Endothelial cell of umbilical vein (primary cell): ENCODE data around the gene STK32C. TPM values are rescaled to one million over a fixed set of nuclear protein-coding genes. Genes with fewer than 3 reads are reported as not detected.

Experiments used
- BruUV-seq: library from RNA; stranded (reverse); fragments of 400-500 nt; replicated peaks from 2 replicates; lab custom pipeline; 2021; lab: Mats Ljungman, UMichigan
- CTCF ChIA-PET: fragments of 300-600, 350-600 bp; sonication (Branson Sonifier 250); formaldehyde crosslinking; loops from one replicate; lab custom pipeline; 2021; ENCODE audit warnings: antibody characterized with exemption, inconsistent platforms; lab: Charles Lee
- POLR2A ChIA-PET: fragments of 300-600, 350-600 bp; sonication (Branson Sonifier 250); formaldehyde crosslinking; loops from one replicate; lab custom pipeline; 2021; ENCODE audit warnings: antibody characterized with exemption, inconsistent platforms; lab: Charles Lee
- DNase-seq: peaks from one replicate; pipeline ENCODE4 v3.0.0-alpha.2; 2011; ENCODE audit warnings: low read depth, low spot score
- FAIRE-seq: peaks from 2 replicates; lab custom pipeline; 2011; peaks lifted over from hg19 to GRCh38; lab: Jason Lieb, UNC
- H2AFZ ChIP-seq: 2 replicates; pipeline ENCODE4 v1.6.0; 2012; ENCODE audit warnings: low read depth, low read length, control low read depth, inconsistent platforms
- H3K27ac ChIP-seq: 2 replicates; pipeline ENCODE4 v1.5.1; 2011; ENCODE audit warnings: low read depth, mild to moderate bottlenecking, control low read depth, low read length, moderate library complexity; ENCODE audit not compliant: insufficient read depth
- H3K27me3 ChIP-seq, 2 experiments: 2 replicates each; pipeline versions ENCODE4 v1.6.0 to v1.6.1; 2011; ENCODE audit warnings: low read length in 2 of 2, mixed read lengths in 1 of 2; ENCODE audit not compliant: control insufficient read depth in 2 of 2, insufficient read depth in 2 of 2
- H3K36me3 ChIP-seq, 2 experiments: 2 replicates in 1 of 2; 3 replicates in 1 of 2; pipeline ENCODE4 v1.5.1; 2011; ENCODE audit warnings: low read length in 2 of 2, mild to moderate bottlenecking in 1 of 2, moderate library complexity in 1 of 2; ENCODE audit not compliant: control insufficient read depth in 2 of 2, insufficient read depth in 2 of 2; ENCODE audit errors: extremely low read depth in 1 of 2
- H3K4me1 ChIP-seq: 3 replicates; pipeline ENCODE4 v1.5.1; 2011; ENCODE audit warnings: mild to moderate bottlenecking, low read length; ENCODE audit not compliant: control insufficient read depth, insufficient read depth; ENCODE audit errors: extremely low read depth
- H3K4me2 ChIP-seq: 2 replicates; pipeline ENCODE4 v1.6.1; 2011; ENCODE audit warnings: low read length, control low read depth, mixed read lengths; ENCODE audit not compliant: insufficient read depth
- H3K4me3 ChIP-seq, 3 experiments: fragments of 200-600 bp in 1 of 3; sonication (generic), shearing (Covaris generic) in 1 of 3; replicated peaks in 1 of 3; 2 replicates each; pipeline ENCODE4 v1.5.1; 2011 to 2016; ENCODE audit warnings: control low read depth in 3 of 3, low read length in 3 of 3, mild to moderate bottlenecking in 2 of 3, inconsistent platforms in 1 of 3, low read depth in 1 of 3, moderate library complexity in 1 of 3; ENCODE audit not compliant: insufficient read depth in 1 of 3
- H3K79me2 ChIP-seq: 2 replicates; pipeline ENCODE4 v1.6.0; 2012; ENCODE audit warnings: low read length, inconsistent platforms; ENCODE audit not compliant: control insufficient read depth, insufficient read depth
- H3K9ac ChIP-seq: replicated peaks from 2 replicates; pipeline ENCODE3; 2011; ENCODE audit warnings: low read length, control low read depth; ENCODE audit not compliant: insufficient read depth; ENCODE audit errors: extremely low read depth
- H3K9me1 ChIP-seq: replicated peaks from 3 replicates; pipeline ENCODE4 v1.6.0; 2011; ENCODE audit warnings: mild to moderate bottlenecking, low read length; ENCODE audit not compliant: control insufficient read depth, insufficient read depth; ENCODE audit errors: extremely low read depth
- H3K9me3 ChIP-seq: replicated peaks from 2 replicates; pipeline ENCODE4 v1.5.1; 2012; ENCODE audit warnings: low read length, inconsistent platforms; ENCODE audit not compliant: control insufficient read depth, insufficient read depth
- H4K20me1 ChIP-seq: replicated peaks from 2 replicates; pipeline ENCODE3; 2011; ENCODE audit warnings: mild to moderate bottlenecking, low read length; ENCODE audit not compliant: control insufficient read depth, insufficient read depth; ENCODE audit errors: extremely low read depth
- CTCF ChIP-seq, 2 donors: IDR thresholded peaks; 1 replicate in 1 of 2; 2 replicates in 1 of 2; pipeline ENCODE4 v1.5.1; 2011; ENCODE audit warnings: low read length in 2 of 2, mild to moderate bottlenecking in 2 of 2, moderate library complexity in 2 of 2, control low read depth in 1 of 2, inconsistent platforms in 1 of 2, low read depth in 1 of 2; ENCODE audit not compliant: insufficient read depth in 1 of 2; ENCODE audit errors: extremely low read depth in 1 of 2
- GATA2 ChIP-seq: IDR thresholded peaks from 2 replicates; pipeline ENCODE4 v1.7.0; 2011; ENCODE audit warnings: low read depth, mild to moderate bottlenecking, moderate library complexity, mixed read lengths, low read length; ENCODE audit not compliant: insufficient read length, insufficient read depth
- JUN ChIP-seq: IDR thresholded peaks from 2 replicates; pipeline ENCODE4 v1.6.1; 2011; ENCODE audit warnings: borderline replicate concordance, low read depth; ENCODE audit not compliant: insufficient read length, insufficient read depth
- MAX ChIP-seq: IDR thresholded peaks from 2 replicates; pipeline ENCODE4 v1.6.1; 2011; ENCODE audit not compliant: insufficient read depth, insufficient read length
- POLR2A ChIP-seq: IDR thresholded peaks from 2 replicates; pipeline ENCODE4 v1.6.1; 2012; ENCODE audit warnings: low read depth, mild to moderate bottlenecking, control low read depth, low read length
- POLR2AphosphoS5 ChIP-seq: IDR thresholded peaks from 2 replicates; pipeline ENCODE4 v1.6.1; 2012; ENCODE audit warnings: low read depth, mild to moderate bottlenecking, control low read depth, low read length, moderate library complexity; ENCODE audit not compliant: insufficient read depth
- dilution Hi-C: fragments of 300-500 bp; cut with MboI; formaldehyde crosslinking; loops from one replicate; pipeline ENCODE4 v1.15.0; 2019; ENCODE audit warnings: low sequenced_read_pairs; ENCODE audit not compliant: extremely low pct_ligation_motif_present
- intact Hi-C: fragments of 100-400 bp; cut with micrococcal nuclease; formaldehyde crosslinking; loops from one replicate; pipeline ENCODE4 v1.10.0; 2022
- polyA plus RNA-seq, 4 experiments: library from polyadenylated mRNA; depleted of rRNA in 3 of 4; stranded (reverse) in 3 of 4; unstranded in 1 of 4; fragments of >200 nt; gene quantifications; 2 replicates each; pipeline versions ENCODE4 v1.2.1 to v1.2.3, GENCODE V29; 2011 to 2012; ENCODE audit warnings: missing spikeins in 1 of 4
- total RNA-seq: library from RNA; stranded (reverse); gene quantifications from 2 replicates; pipeline ENCODE4 v1.2.3, GENCODE V29; 2021

Gene STK32C
- total and polyA plus RNA-seq, 2 donors (not counting 3 experiments of a cell fraction or from before 2014, with no cell fraction given): 5.4 to 14.1 TPM

GRCh38 chr10:132249824-132250375 lies 57.9 kb downstream of the STK32C start:
- Histone ChIP-seq H3K4me3 (no peak overlapping the region), H3K4me2 (no peak overlapping the region), H3K9me1 (no peaks in the 10 kb centered on the region), H3K9ac (no peak overlapping the region), H3K27ac (no peak overlapping the region), H3K4me1 (no peaks in the 10 kb centered on the region), H3K36me3 (no peaks in the 10 kb centered on the region), H3K9me3 (no peaks in the 10 kb centered on the region), H3K79me2 (no peaks in the 10 kb centered on the region), H2AFZ (no peak overlapping the region), H4K20me1 (no peaks in the 10 kb centered on the region), H3K27me3 (no peaks in the 10 kb centered on the region)
- POLR2A ChIA-PET: no interaction called here
- BruUV-seq: no TSS peak
- FAIRE-seq (no peak), DNase-seq (no peak)
- no peak for TF ChIP-seq CTCF (IDR thresholded peaks at IDR 0.05; ENCODE audit: extremely low read depth in 1 of 2, insufficient read depth in 1 of 2, low read depth in 1 of 2, low read length in 2 of 2)
- no peak for TF ChIP-seq POLR2A
- no peak for TF ChIP-seq MAX
- TF ChIP-seq POLR2AphosphoS5: no peak
- no peak for TF ChIP-seq JUN
- no peak for TF ChIP-seq GATA2
- dilution Hi-C loops (no loop called here), intact Hi-C loops (no loop called here)
- CTCF ChIA-PET: no interaction called here
